Measurements from ENCODE around the gene KRTAP10-3.

DNA sequence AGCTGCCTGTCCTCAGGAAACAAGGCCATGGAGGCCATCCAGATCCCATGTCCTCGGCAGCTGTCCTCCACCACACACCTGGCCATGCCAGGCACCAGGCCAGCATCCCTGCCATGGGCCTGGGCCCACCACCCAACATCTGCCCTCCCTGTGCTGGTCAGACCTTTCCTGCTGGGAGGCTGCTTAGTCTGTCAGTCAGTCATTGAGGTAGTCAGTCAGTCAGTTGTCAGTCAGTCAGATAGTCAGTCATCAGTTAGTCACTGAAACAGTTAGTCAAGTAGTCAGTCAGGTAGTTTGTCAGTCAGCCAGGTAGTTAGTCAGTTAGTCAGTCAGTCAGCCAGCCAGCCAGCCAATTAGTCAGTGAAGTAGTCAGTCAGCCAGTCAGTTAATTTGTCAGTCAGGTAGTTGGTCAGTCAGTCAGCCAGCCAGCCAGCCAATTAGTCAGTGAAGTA is 35.8 kb downstream of the KRTAP10-3 start:
- TF ChIP-seq, protein P1, sequence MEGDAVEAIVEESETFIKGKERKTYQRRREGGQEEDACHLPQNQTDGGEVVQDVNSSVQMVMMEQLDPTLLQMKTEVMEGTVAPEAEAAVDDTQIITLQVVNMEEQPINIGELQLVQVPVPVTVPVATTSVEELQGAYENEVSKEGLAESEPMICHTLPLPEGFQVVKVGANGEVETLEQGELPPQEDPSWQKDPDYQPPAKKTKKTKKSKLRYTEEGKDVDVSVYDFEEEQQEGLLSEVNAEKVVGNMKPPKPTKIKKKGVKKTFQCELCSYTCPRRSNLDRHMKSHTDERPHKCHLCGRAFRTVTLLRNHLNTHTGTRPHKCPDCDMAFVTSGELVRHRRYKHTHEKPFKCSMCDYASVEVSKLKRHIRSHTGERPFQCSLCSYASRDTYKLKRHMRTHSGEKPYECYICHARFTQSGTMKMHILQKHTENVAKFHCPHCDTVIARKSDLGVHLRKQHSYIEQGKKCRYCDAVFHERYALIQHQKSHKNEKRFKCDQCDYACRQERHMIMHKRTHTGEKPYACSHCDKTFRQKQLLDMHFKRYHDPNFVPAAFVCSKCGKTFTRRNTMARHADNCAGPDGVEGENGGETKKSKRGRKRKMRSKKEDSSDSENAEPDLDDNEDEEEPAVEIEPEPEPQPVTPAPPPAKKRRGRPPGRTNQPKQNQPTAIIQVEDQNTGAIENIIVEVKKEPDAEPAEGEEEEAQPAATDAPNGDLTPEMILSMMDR (IDR thresholded peaks at IDR 0.05; ENCODE audit: low read depth, low read length), result no peak
- TF ChIP-seq MYC (IDR thresholded peaks at IDR 0.05; ENCODE audit: low read depth, low read length), result no peak
- no peak for TF ChIP-seq POLR2A (IDR thresholded peaks at IDR 0.05; ENCODE audit: extremely low read depth, insufficient read length)

Data from NB4 (cell line).